Measurements from ENCODE around the gene SH3PXD2A. TPM values are rescaled to one million over a fixed set of nuclear protein-coding genes. Genes with fewer than 3 reads are reported as not detected.

Gene SH3PXD2A
- total RNA-seq, 2 experiments from 2014 or later = 6.9 to 7.0 TPM

DNA sequence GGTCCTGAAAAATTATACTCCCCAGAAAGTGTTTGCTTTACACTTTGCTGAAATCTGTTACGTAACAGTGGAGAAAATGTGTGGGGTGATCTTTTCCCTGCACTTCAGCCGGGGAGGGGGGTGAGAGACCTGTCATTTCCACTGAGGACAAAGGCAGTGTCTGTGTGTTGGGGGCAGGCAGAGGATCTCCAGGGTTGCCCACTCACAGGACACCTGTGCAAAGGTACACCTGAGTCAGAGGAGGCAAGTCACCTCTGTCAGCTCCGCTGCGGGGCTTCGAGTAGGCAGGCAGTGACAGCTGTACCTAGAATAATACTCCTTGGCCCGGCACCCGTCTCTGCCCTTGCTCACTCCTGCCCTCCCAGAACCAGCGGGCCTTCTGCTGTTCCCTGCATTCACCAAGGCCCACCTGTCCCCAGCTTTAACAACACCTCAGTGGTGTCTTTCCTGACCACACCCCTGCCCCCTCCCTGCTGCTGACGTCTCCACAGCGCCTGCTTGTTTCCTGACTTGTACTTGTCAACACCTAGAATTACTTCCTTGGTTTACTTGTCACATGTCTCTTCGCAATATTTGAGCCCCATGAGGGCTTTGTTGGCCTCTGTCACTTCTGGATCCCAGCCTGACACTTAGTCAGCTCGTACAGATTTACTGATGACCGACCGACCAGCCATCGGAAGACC is 202.6 kb downstream of the SH3PXD2A start:
- Histone ChIP-seq H3K9me3 (ENCODE audit: control insufficient read depth in 1 of 2, insufficient read depth in 1 of 2, low read length in 2 of 2) (peaks cover 0 to 3% of the 10 kb centered on the region in 2 experiments), H3K27me3 (ENCODE audit: control insufficient read depth in 1 of 2, insufficient read depth in 2 of 2, low read length in 2 of 2) (no peaks in the 10 kb centered on the region), H3K4me3 (ENCODE audit: low read length) (no peak overlapping the region), H3K36me3 (ENCODE audit: insufficient read depth, low read length) (no peaks in the 10 kb centered on the region), H3K4me1 (ENCODE audit: insufficient read depth, low read length) (peaks cover 15% of the 10 kb centered on the region), H3K27ac (ENCODE audit: low read depth in 1 of 2, low read length in 2 of 2) (no peak overlapping the region)
- H3K4me1 Mint-ChIP-seq (ENCODE audit: low read depth) = no peaks in the 10 kb centered on the region
- no peak overlapping the region for H3K27ac Mint-ChIP-seq
- H3K36me3 Mint-ChIP-seq (ENCODE audit: low read depth) = no peaks in the 10 kb centered on the region
- H3K9me3 Mint-ChIP-seq = no peaks in the 10 kb centered on the region
- no peak overlapping the region for H3K4me3 Mint-ChIP-seq
- intact Hi-C loops (cut with DNase I, micrococcal nuclease) = no loop called here
- DNase-seq (peak in 1 of 14 experiments; percentile 57), ATAC-seq (ENCODE audit: poor library complexity) (no peak)
- TF ChIP-seq, protein P1, sequence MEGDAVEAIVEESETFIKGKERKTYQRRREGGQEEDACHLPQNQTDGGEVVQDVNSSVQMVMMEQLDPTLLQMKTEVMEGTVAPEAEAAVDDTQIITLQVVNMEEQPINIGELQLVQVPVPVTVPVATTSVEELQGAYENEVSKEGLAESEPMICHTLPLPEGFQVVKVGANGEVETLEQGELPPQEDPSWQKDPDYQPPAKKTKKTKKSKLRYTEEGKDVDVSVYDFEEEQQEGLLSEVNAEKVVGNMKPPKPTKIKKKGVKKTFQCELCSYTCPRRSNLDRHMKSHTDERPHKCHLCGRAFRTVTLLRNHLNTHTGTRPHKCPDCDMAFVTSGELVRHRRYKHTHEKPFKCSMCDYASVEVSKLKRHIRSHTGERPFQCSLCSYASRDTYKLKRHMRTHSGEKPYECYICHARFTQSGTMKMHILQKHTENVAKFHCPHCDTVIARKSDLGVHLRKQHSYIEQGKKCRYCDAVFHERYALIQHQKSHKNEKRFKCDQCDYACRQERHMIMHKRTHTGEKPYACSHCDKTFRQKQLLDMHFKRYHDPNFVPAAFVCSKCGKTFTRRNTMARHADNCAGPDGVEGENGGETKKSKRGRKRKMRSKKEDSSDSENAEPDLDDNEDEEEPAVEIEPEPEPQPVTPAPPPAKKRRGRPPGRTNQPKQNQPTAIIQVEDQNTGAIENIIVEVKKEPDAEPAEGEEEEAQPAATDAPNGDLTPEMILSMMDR (IDR thresholded peaks at IDR 0.05) = no peak
- ChIA-PET POLR2A (no interaction called here), CTCF (no interaction called here)
- H3K27me3 Mint-ChIP-seq = no peaks in the 10 kb centered on the region

- no peaks in the 10 kb centered on the region for H3K36me3 ChIP-seq (ENCODE audit: insufficient read depth, low read length)
- no peak overlapping the region for H3K4me3 ChIP-seq (ENCODE audit: low read length)
- DNase-seq = no peak
- H3K9me3 Mint-ChIP-seq = no peaks in the 10 kb centered on the region
- H3K27ac Mint-ChIP-seq = no peak overlapping the region
- intact Hi-C loops (cut with DNase I, micrococcal nuclease) = no loop called here
- CTCF ChIA-PET = no interaction called here
- H3K27me3 Mint-ChIP-seq = no peaks in the 10 kb centered on the region
- no peak overlapping the region for H3K27ac ChIP-seq (ENCODE audit: low read depth in 1 of 2, low read length in 2 of 2)
- POLR2A ChIA-PET = interaction anchor here (1.7 kb wide), 1 partner anchor 34 kb away, joined by 3 read pairs; no protein-coding TSS in a partner anchor
- H3K4me1 Mint-ChIP-seq (ENCODE audit: low read depth) = no peaks in the 10 kb centered on the region
- no peaks in the 10 kb centered on the region for H3K9me3 ChIP-seq (ENCODE audit: control insufficient read depth in 1 of 2, insufficient read depth in 1 of 2, low read length in 2 of 2)
- H3K36me3 Mint-ChIP-seq (ENCODE audit: low read depth) = no peaks in the 10 kb centered on the region
- no peak overlapping the region for H3K4me3 Mint-ChIP-seq
- H3K4me1 ChIP-seq (ENCODE audit: insufficient read depth, low read length) = peaks cover 15% of the 10 kb centered on the region
- no peak for ATAC-seq (ENCODE audit: poor library complexity)
- H3K27me3 ChIP-seq (ENCODE audit: control insufficient read depth in 1 of 2, insufficient read depth in 2 of 2, low read length in 2 of 2) = no peaks in the 10 kb centered on the region
- TF ChIP-seq, protein P1 (IDR thresholded peaks at IDR 0.05) = no peak
Observed at GRCh38 chr10:103651783-103652476, 203.4 kb downstream of the SH3PXD2A start.

DNA sequence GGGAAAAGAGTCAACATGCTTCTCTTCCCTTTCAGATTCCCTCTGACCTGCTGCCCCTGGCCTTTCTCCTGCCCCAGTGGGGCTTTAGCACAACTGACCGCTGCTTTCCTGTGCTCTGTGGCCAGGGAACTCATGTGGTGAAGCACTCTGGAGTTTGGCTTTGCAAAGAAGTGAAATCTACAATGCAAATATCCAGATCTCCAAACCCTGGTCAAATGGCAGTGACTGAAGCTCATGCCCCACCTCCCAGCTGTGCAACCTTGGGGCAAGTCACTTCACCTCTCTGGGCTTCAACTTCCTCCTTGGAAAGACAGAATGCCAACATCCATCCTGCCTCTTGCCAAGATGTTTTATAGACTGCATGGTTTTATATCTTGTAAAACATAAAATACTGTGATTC is 204.0 kb downstream of the SH3PXD2A start:
- ChIA-PET CTCF (no interaction called here), POLR2A (interaction anchor here (1.7 kb wide), 1 partner anchor 35 kb away, joined by 3 read pairs; no protein-coding TSS in a partner anchor)
- no peaks in the 10 kb centered on the region for H3K36me3 Mint-ChIP-seq (ENCODE audit: low read depth)
- H3K27ac ChIP-seq (ENCODE audit: low read depth in 1 of 2, low read length in 2 of 2) = no peak overlapping the region
- H3K4me1 Mint-ChIP-seq (ENCODE audit: low read depth) = no peaks in the 10 kb centered on the region
- ATAC-seq (ENCODE audit: poor library complexity) (no peak), DNase-seq (no peak)
- H3K36me3 ChIP-seq (ENCODE audit: insufficient read depth, low read length) = no peaks in the 10 kb centered on the region
- H3K4me3 Mint-ChIP-seq = no peak overlapping the region
- no peak overlapping the region for H3K4me3 ChIP-seq (ENCODE audit: low read length)
- H3K27me3 Mint-ChIP-seq = no peaks in the 10 kb centered on the region
- no peaks in the 10 kb centered on the region for H3K9me3 ChIP-seq (ENCODE audit: control insufficient read depth in 1 of 2, insufficient read depth in 1 of 2, low read length in 2 of 2)
- intact Hi-C loops (cut with DNase I, micrococcal nuclease) = no loop called here
- no peaks in the 10 kb centered on the region for H3K9me3 Mint-ChIP-seq
- H3K27ac Mint-ChIP-seq = no peak overlapping the region
- H3K4me1 ChIP-seq (ENCODE audit: insufficient read depth, low read length) = peaks cover 15% of the 10 kb centered on the region
- TF ChIP-seq, protein P1 (IDR thresholded peaks at IDR 0.05) = no peak
- no peaks in the 10 kb centered on the region for H3K27me3 ChIP-seq (ENCODE audit: control insufficient read depth in 1 of 2, insufficient read depth in 2 of 2, low read length in 2 of 2)
